WTC11 (cell line): ENCODE measurements around the gene GNA12. TPM values are rescaled to one million over a fixed set of nuclear protein-coding genes. Genes with fewer than 3 reads are reported as not detected.
A peak's percentile ranks its signal among the peaks of the same experiment; 100 is the strongest.

Experiments
- ATAC-seq: fragments of 200-7000 bp; cut with Tn5 transposase; 2 replicates; pipeline ENCODE4 v1.10.0; 2021; ENCODE audit warnings: mild to moderate bottlenecking, moderate library complexity
- CTCF ChIA-PET: fragments of 300-600 bp; sonication (Branson Sonifier 250); formaldehyde crosslinking; loops from one replicate; lab custom pipeline; 2021; ENCODE audit warnings: antibody characterized with exemption; lab: Charles Lee
- POLR2A ChIA-PET: fragments of 350-600 bp; sonication (Branson Sonifier 250); formaldehyde crosslinking; loops from one replicate; lab custom pipeline; 2021; ENCODE audit warnings: antibody characterized with exemption; lab: Charles Lee
- DNase-seq: peaks from one replicate; pipeline ENCODE4 v3.0.0; 2021; ENCODE audit warnings: low spot score
- H3K27ac Mint-ChIP-seq: 2 replicates; pipeline ENCODE4 v1.8.0; 2021; ENCODE audit warnings: mixed read lengths
- H3K27me3 Mint-ChIP-seq: 2 replicates; pipeline ENCODE4 v1.8.0; 2021; ENCODE audit warnings: low read depth, mild to moderate bottlenecking, moderate library complexity, mixed read lengths
- H3K36me3 Mint-ChIP-seq: 2 replicates; pipeline ENCODE4 v1.8.0; 2021; ENCODE audit warnings: mixed read lengths
- H3K4me1 Mint-ChIP-seq: 2 replicates; pipeline ENCODE4 v1.8.0; 2022; ENCODE audit warnings: mixed read lengths
- H3K4me3 Mint-ChIP-seq: 2 replicates; pipeline ENCODE4 v1.8.0; 2021; ENCODE audit warnings: mild to moderate bottlenecking, moderate library complexity, mixed read lengths
- H3K9me3 Mint-ChIP-seq: 2 replicates; pipeline ENCODE4 v1.8.0; 2021; ENCODE audit warnings: mixed read lengths
- ATF1 ChIP-seq: sonication (generic); formaldehyde crosslinking; IDR thresholded peaks from 2 replicates; pipeline ENCODE4 v1.8.1; 2023; ENCODE audit warnings: mild to moderate bottlenecking, moderate library complexity, missing genetic modification reagents
- CBFB ChIP-seq: sonication (generic); formaldehyde crosslinking; IDR thresholded peaks from 2 replicates; pipeline ENCODE4 v1.8.1; 2022; ENCODE audit warnings: mild to moderate bottlenecking, low read depth, missing genetic modification reagents
- ELF4 ChIP-seq: sonication (generic); formaldehyde crosslinking; IDR thresholded peaks from 2 replicates; pipeline ENCODE4 v1.8.1; 2022; ENCODE audit warnings: low read depth, mild to moderate bottlenecking, moderate library complexity, missing genetic modification reagents
- EMX1 ChIP-seq: fragments of 250-450 bp; sonication (Bioruptor Pico); IDR thresholded peaks from 2 replicates; pipeline ENCODE4 v1.8.0; 2021; ENCODE audit warnings: mild to moderate bottlenecking
- FOXP1 ChIP-seq: sonication (generic); formaldehyde crosslinking; IDR thresholded peaks from 2 replicates; pipeline ENCODE4 v1.8.0; 2022; ENCODE audit warnings: missing genetic modification reagents, mild to moderate bottlenecking, moderate library complexity, borderline replicate concordance
- JUN ChIP-seq: sonication (generic); formaldehyde crosslinking; IDR thresholded peaks from 2 replicates; pipeline ENCODE4 v1.8.0; 2023; ENCODE audit warnings: mild to moderate bottlenecking, missing genetic modification reagents
- RORB ChIP-seq: fragments of 250-450 bp; sonication (Bioruptor Pico); IDR thresholded peaks from 2 replicates; pipeline ENCODE4 v1.9.0; 2021; ENCODE audit warnings: mild to moderate bottlenecking
- total RNA-seq: library from RNA; stranded (reverse); gene quantifications from 3 replicates; pipeline ENCODE4 v1.2.3, GENCODE V29; 2021
- TF ChIP-seq, protein P1 (sequence below): sonication (generic); formaldehyde crosslinking; IDR thresholded peaks from 2 replicates; pipeline ENCODE4 v1.8.1; 2023; ENCODE audit warnings: mild to moderate bottlenecking, missing genetic modification reagents, borderline replicate concordance
- TF ChIP-seq, protein P2 (sequence below): sonication (generic); formaldehyde crosslinking; IDR thresholded peaks from 2 replicates; pipeline ENCODE4 v1.8.1; 2022; ENCODE audit warnings: missing genetic modification reagents, borderline replicate concordance
- TF ChIP-seq, protein P3 (sequence below): sonication (generic); formaldehyde crosslinking; IDR thresholded peaks from 2 replicates; pipeline ENCODE4 v1.8.1; 2023; ENCODE audit warnings: mild to moderate bottlenecking, missing genetic modification reagents, moderate library complexity
- TF ChIP-seq, protein P4 (sequence below): fragments of 250-450 bp; sonication (Bioruptor Pico); IDR thresholded peaks from 2 replicates; pipeline ENCODE4 v1.9.0; 2021; ENCODE audit warnings: moderate library complexity, mild to moderate bottlenecking, inconsistent platforms, borderline replicate concordance
- TF ChIP-seq, protein P5 (sequence below): fragments of 250-450 bp; sonication (Bioruptor Pico); IDR thresholded peaks from 2 replicates; pipeline ENCODE4 v1.9.0; 2021; ENCODE audit warnings: mild to moderate bottlenecking
- TF ChIP-seq, protein P6 (sequence below): fragments of 250-450 bp; sonication (Bioruptor Pico); IDR thresholded peaks from 2 replicates; pipeline ENCODE4 v2.1.2; 2022; ENCODE audit warnings: mild to moderate bottlenecking, moderate library complexity
- TF ChIP-seq, protein P7 (sequence below): sonication (generic); formaldehyde crosslinking; IDR thresholded peaks from 2 replicates; pipeline ENCODE4 v1.8.1; 2022; ENCODE audit warnings: mild to moderate bottlenecking, moderate library complexity, missing genetic modification reagents
- TF ChIP-seq, protein P8 (sequence below): fragments of 250-450 bp; sonication (Bioruptor Pico); IDR thresholded peaks from 2 replicates; pipeline ENCODE4 v1.9.0; 2021; ENCODE audit warnings: mild to moderate bottlenecking, borderline replicate concordance
- TF ChIP-seq, protein P9 (sequence below): sonication (generic); formaldehyde crosslinking; IDR thresholded peaks from 2 replicates; pipeline ENCODE4 v1.8.0; 2022; ENCODE audit warnings: mild to moderate bottlenecking, missing genetic modification reagents

GNA12 gene
- total RNA-seq, 1 experiment from 2014 or later: 99.6 TPM

DNA sequence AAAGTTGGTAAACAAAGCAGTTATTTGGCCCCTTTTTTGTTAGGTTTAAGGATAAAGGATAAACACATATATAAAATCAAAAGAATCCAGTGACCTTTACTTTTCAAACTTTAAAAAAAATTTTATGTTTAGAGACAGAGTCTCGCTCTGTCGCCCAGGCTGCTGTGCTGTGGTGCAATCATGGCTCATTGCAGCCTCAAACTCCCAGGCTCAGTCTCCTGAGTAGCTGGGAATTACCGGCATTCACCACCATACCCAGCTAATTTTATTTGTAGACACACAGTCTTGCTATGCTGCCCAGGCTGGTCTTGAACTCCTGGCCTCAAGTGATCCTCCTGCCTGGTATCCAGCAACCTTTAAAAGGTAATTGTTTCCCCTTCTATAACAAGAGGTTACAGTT is 31.3 kb downstream of the GNA12 start (continued):
- TF ChIP-seq, protein P1, sequence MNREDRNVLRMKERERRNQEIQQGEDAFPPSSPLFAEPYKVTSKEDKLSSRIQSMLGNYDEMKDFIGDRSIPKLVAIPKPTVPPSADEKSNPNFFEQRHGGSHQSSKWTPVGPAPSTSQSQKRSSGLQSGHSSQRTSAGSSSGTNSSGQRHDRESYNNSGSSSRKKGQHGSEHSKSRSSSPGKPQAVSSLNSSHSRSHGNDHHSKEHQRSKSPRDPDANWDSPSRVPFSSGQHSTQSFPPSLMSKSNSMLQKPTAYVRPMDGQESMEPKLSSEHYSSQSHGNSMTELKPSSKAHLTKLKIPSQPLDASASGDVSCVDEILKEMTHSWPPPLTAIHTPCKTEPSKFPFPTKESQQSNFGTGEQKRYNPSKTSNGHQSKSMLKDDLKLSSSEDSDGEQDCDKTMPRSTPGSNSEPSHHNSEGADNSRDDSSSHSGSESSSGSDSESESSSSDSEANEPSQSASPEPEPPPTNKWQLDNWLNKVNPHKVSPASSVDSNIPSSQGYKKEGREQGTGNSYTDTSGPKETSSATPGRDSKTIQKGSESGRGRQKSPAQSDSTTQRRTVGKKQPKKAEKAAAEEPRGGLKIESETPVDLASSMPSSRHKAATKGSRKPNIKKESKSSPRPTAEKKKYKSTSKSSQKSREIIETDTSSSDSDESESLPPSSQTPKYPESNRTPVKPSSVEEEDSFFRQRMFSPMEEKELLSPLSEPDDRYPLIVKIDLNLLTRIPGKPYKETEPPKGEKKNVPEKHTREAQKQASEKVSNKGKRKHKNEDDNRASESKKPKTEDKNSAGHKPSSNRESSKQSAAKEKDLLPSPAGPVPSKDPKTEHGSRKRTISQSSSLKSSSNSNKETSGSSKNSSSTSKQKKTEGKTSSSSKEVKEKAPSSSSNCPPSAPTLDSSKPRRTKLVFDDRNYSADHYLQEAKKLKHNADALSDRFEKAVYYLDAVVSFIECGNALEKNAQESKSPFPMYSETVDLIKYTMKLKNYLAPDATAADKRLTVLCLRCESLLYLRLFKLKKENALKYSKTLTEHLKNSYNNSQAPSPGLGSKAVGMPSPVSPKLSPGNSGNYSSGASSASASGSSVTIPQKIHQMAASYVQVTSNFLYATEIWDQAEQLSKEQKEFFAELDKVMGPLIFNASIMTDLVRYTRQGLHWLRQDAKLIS (CRISPR knock-in tag): no peak
- TF ChIP-seq, protein P2, sequence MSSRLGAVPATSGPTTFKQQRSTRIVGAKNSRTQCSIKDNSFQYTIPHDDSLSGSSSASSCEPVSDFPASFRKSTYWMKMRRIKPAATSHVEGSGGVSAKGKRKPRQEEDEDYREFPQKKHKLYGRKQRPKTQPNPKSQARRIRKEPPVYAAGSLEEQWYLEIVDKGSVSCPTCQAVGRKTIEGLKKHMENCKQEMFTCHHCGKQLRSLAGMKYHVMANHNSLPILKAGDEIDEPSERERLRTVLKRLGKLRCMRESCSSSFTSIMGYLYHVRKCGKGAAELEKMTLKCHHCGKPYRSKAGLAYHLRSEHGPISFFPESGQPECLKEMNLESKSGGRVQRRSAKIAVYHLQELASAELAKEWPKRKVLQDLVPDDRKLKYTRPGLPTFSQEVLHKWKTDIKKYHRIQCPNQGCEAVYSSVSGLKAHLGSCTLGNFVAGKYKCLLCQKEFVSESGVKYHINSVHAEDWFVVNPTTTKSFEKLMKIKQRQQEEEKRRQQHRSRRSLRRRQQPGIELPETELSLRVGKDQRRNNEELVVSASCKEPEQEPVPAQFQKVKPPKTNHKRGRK: no peak
- TF ChIP-seq, protein P3, sequence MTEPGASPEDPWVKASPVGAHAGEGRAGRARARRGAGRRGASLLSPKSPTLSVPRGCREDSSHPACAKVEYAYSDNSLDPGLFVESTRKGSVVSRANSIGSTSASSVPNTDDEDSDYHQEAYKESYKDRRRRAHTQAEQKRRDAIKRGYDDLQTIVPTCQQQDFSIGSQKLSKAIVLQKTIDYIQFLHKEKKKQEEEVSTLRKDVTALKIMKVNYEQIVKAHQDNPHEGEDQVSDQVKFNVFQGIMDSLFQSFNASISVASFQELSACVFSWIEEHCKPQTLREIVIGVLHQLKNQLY (CRISPR knock-in tag): no peak
- TF ChIP-seq JUN (CRISPR knock-in tag): no peak

DNA sequence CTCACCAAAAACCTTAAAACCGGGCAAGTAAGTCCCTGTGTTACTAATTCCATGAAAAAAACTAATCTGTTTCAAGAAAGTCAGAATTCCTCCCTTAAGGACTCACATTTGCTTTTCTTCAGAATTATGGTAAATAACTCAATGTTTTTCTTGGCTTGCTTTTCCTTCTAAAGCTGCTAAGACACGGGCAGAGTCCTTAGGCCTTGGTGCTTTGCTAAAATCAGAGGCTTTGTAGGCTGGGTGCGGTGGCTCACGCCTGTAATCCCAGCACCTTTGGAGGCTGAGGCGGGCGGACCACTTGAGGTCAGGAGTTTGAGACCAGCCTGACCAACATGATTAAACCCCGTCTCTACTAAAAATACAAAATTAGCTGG is 32.0 kb downstream of the GNA12 start:
- Mint-ChIP-seq H3K36me3 (peaks cover 3% of the 10 kb centered on the region), H3K9me3 (no peaks in the 10 kb centered on the region), H3K4me1 (peaks cover 96% of the 10 kb centered on the region), H3K27me3 (no peaks in the 10 kb centered on the region), H3K27ac (peak overlapping the region; percentile 81; the same call in 1 of the 2 replicates), H3K4me3 (no peak overlapping the region)
- ATAC-seq (no peak), DNase-seq (no peak)
- POLR2A ChIA-PET: interaction anchor here (1.3 kb wide), 1 partner anchor 10 kb away, joined by 3 read pairs; no protein-coding TSS in a partner anchor
- CTCF ChIA-PET: interaction anchor here (1.1 kb wide), 1 partner anchor 54 kb away, joined by 4 read pairs; no protein-coding TSS in a partner anchor
- TF ChIP-seq, protein P4, sequence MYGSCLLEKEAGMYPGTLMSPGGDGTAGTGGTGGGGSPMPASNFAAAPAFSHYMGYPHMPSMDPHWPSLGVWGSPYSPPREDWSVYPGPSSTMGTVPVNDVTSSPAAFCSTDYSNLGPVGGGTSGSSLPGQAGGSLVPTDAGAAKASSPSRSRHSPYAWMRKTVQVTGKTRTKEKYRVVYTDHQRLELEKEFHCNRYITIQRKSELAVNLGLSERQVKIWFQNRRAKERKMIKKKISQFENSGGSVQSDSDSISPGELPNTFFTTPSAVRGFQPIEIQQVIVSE: no peak
- TF ChIP-seq EMX1 (CRISPR knock-in tag) (no peak), FOXP1 (CRISPR knock-in tag) (no peak), RORB (CRISPR knock-in tag) (no peak), ELF4 (CRISPR knock-in tag) (no peak), ATF1 (CRISPR knock-in tag) (no peak), CBFB (CRISPR knock-in tag) (no peak)
- TF ChIP-seq, protein P5, sequence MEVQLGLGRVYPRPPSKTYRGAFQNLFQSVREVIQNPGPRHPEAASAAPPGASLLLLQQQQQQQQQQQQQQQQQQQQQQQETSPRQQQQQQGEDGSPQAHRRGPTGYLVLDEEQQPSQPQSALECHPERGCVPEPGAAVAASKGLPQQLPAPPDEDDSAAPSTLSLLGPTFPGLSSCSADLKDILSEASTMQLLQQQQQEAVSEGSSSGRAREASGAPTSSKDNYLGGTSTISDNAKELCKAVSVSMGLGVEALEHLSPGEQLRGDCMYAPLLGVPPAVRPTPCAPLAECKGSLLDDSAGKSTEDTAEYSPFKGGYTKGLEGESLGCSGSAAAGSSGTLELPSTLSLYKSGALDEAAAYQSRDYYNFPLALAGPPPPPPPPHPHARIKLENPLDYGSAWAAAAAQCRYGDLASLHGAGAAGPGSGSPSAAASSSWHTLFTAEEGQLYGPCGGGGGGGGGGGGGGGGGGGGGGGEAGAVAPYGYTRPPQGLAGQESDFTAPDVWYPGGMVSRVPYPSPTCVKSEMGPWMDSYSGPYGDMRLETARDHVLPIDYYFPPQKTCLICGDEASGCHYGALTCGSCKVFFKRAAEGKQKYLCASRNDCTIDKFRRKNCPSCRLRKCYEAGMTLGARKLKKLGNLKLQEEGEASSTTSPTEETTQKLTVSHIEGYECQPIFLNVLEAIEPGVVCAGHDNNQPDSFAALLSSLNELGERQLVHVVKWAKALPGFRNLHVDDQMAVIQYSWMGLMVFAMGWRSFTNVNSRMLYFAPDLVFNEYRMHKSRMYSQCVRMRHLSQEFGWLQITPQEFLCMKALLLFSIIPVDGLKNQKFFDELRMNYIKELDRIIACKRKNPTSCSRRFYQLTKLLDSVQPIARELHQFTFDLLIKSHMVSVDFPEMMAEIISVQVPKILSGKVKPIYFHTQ: no peak
- TF ChIP-seq, protein P6, sequence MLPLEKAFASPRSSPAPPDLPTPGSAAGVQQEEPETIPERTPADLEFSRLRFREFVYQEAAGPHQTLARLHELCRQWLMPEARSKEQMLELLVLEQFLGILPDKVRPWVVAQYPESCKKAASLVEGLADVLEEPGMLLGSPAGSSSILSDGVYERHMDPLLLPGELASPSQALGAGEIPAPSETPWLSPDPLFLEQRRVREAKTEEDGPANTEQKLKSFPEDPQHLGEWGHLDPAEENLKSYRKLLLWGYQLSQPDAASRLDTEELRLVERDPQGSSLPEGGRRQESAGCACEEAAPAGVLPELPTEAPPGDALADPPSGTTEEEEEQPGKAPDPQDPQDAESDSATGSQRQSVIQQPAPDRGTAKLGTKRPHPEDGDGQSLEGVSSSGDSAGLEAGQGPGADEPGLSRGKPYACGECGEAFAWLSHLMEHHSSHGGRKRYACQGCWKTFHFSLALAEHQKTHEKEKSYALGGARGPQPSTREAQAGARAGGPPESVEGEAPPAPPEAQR: no peak
- TF ChIP-seq, protein P7, sequence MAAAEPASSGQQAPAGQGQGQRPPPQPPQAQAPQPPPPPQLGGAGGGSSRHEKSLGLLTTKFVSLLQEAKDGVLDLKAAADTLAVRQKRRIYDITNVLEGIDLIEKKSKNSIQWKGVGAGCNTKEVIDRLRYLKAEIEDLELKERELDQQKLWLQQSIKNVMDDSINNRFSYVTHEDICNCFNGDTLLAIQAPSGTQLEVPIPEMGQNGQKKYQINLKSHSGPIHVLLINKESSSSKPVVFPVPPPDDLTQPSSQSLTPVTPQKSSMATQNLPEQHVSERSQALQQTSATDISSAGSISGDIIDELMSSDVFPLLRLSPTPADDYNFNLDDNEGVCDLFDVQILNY (CRISPR knock-in tag): no peak
- TF ChIP-seq, protein P8, sequence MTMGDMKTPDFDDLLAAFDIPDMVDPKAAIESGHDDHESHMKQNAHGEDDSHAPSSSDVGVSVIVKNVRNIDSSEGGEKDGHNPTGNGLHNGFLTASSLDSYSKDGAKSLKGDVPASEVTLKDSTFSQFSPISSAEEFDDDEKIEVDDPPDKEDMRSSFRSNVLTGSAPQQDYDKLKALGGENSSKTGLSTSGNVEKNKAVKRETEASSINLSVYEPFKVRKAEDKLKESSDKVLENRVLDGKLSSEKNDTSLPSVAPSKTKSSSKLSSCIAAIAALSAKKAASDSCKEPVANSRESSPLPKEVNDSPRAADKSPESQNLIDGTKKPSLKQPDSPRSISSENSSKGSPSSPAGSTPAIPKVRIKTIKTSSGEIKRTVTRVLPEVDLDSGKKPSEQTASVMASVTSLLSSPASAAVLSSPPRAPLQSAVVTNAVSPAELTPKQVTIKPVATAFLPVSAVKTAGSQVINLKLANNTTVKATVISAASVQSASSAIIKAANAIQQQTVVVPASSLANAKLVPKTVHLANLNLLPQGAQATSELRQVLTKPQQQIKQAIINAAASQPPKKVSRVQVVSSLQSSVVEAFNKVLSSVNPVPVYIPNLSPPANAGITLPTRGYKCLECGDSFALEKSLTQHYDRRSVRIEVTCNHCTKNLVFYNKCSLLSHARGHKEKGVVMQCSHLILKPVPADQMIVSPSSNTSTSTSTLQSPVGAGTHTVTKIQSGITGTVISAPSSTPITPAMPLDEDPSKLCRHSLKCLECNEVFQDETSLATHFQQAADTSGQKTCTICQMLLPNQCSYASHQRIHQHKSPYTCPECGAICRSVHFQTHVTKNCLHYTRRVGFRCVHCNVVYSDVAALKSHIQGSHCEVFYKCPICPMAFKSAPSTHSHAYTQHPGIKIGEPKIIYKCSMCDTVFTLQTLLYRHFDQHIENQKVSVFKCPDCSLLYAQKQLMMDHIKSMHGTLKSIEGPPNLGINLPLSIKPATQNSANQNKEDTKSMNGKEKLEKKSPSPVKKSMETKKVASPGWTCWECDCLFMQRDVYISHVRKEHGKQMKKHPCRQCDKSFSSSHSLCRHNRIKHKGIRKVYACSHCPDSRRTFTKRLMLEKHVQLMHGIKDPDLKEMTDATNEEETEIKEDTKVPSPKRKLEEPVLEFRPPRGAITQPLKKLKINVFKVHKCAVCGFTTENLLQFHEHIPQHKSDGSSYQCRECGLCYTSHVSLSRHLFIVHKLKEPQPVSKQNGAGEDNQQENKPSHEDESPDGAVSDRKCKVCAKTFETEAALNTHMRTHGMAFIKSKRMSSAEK (CRISPR knock-in tag): no peak
- TF ChIP-seq, protein P9, sequence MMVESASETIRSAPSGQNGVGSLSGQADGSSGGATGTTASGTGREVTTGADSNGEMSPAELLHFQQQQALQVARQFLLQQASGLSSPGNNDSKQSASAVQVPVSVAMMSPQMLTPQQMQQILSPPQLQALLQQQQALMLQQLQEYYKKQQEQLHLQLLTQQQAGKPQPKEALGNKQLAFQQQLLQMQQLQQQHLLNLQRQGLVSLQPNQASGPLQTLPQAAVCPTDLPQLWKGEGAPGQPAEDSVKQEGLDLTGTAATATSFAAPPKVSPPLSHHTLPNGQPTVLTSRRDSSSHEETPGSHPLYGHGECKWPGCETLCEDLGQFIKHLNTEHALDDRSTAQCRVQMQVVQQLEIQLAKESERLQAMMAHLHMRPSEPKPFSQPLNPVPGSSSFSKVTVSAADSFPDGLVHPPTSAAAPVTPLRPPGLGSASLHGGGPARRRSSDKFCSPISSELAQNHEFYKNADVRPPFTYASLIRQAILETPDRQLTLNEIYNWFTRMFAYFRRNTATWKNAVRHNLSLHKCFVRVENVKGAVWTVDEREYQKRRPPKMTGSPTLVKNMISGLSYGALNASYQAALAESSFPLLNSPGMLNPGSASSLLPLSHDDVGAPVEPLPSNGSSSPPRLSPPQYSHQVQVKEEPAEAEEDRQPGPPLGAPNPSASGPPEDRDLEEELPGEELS (CRISPR knock-in tag): no peak
